Lower leg skin (tissue), 3 donors: ENCODE measurements around the gene TKFC.

ENCODE experiments used
- POLR2A ChIP-seq, 2 donors: fragments of 450-650 bp; IDR thresholded peaks; one replicate each; pipeline ENCODE4 v1.6.1; 2016 to 2017; ENCODE audit warnings: antibody characterized with exemption in 2 of 2, mild to moderate bottlenecking in 1 of 2, moderate library complexity in 1 of 2
- TF ChIP-seq, protein P1 (sequence below), 3 donors: fragments of 450-650 bp; IDR thresholded peaks; one replicate each; pipeline ENCODE4 v1.5.1; 2016; ENCODE audit warnings: antibody characterized with exemption in 3 of 3, mild to moderate bottlenecking in 3 of 3, moderate library complexity in 2 of 3

DNA sequence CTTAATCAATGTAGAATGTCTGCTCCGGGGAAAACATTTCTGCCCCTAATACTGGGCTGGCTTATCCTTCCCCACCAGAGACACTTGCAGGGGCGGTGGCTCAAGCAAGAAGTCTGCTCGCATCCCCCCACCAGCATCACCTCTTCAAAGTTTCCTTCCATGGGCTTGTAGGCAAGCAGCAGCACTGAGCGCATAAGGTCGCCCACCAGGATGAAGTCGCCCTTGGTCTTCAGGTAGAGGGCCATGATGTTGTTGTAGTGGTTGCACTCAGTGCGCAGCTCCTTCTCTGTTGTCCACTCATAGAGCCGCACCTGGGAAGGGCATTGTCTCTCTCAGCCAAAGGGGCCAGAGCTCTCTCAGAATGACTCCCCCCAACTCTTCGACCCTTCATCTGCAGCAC, 29.3 kb upstream of the TKFC start:
- TF ChIP-seq, protein P1, sequence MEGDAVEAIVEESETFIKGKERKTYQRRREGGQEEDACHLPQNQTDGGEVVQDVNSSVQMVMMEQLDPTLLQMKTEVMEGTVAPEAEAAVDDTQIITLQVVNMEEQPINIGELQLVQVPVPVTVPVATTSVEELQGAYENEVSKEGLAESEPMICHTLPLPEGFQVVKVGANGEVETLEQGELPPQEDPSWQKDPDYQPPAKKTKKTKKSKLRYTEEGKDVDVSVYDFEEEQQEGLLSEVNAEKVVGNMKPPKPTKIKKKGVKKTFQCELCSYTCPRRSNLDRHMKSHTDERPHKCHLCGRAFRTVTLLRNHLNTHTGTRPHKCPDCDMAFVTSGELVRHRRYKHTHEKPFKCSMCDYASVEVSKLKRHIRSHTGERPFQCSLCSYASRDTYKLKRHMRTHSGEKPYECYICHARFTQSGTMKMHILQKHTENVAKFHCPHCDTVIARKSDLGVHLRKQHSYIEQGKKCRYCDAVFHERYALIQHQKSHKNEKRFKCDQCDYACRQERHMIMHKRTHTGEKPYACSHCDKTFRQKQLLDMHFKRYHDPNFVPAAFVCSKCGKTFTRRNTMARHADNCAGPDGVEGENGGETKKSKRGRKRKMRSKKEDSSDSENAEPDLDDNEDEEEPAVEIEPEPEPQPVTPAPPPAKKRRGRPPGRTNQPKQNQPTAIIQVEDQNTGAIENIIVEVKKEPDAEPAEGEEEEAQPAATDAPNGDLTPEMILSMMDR (IDR thresholded peaks at IDR 0.05): no peak
- no peak for TF ChIP-seq POLR2A (IDR thresholded peaks at IDR 0.05)
